Heart left ventricle (tissue), 13 donors: Measurements from ENCODE around the gene SLC35F5.

ENCODE experiments used
- POLR2A ChIP-seq, 2 donors: fragments of 450-650 bp; IDR thresholded peaks; one replicate each; pipeline ENCODE4 v1.6.1; 2017; ENCODE audit warnings: antibody characterized with exemption in 2 of 2, mild to moderate bottlenecking in 2 of 2, moderate library complexity in 2 of 2
- TF ChIP-seq, protein P1 (sequence below), 12 donors: fragments of 200-600 bp; sonication (generic) in 4 of 12; IDR thresholded peaks; one replicate each; pipeline versions ENCODE4 v1.5.0 to v1.8.0; 2018 to 2022; ENCODE audit warnings: antibody characterized with exemption in 12 of 12, mild to moderate bottlenecking in 5 of 12
- donor health status: ischemic (EF 13 %, LVEDD 7.1; RV severe dilation, severe dysfunction).
- donor health status: DM: no; HTN: yes; CAD: no.
- donor health status: DM: no; HTN: no; CAD: no.
- donor health status: ischemic (EF 25% LVEDD 6.9; RV normal size, moderate dysfunction).
- donor health status: ischemic (EF 25% LVEDD 5.7; RV mildly dilated, moderate dysfunction).
- donor health status: ischemic (EF 35%, LVEDD 5.7; RV mildly dilated, moderate dysfunction).
- donor health status: nonischemic (EF 11% LVEDD 7.7; RV severe dilation, severe dysfunction).
- donor health status: DM: yes; HTN: yes; CAD: no.
- donor health status: PGD.
- donor health status: ischemic (EF 29% LVEDD 5.4; RV normal size, mild dysfunction).
- donor health status: nonischemic (EF 23%, LVEDD 6.1; RV moderate dilation, normal function).

DNA sequence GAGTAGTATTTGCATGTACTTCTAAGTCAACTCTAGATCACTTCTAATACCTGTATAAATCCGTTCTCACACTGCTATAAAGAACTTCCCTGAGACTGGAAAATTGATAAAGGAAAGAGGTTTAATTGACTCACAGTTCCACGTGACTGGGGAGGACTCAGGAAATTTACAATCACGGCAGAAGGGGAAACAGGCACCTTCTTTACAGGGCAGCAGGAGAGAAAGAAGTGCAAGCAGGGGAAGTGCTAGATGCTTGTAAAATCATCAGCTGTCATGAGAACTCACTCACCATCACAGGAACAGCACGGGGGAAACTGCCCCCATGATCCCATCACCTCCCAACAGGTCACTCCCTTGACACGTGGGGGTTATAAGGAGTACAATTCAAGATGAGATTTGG lies 24.0 kb upstream of the SLC35F5 start:
- TF ChIP-seq, protein P1, sequence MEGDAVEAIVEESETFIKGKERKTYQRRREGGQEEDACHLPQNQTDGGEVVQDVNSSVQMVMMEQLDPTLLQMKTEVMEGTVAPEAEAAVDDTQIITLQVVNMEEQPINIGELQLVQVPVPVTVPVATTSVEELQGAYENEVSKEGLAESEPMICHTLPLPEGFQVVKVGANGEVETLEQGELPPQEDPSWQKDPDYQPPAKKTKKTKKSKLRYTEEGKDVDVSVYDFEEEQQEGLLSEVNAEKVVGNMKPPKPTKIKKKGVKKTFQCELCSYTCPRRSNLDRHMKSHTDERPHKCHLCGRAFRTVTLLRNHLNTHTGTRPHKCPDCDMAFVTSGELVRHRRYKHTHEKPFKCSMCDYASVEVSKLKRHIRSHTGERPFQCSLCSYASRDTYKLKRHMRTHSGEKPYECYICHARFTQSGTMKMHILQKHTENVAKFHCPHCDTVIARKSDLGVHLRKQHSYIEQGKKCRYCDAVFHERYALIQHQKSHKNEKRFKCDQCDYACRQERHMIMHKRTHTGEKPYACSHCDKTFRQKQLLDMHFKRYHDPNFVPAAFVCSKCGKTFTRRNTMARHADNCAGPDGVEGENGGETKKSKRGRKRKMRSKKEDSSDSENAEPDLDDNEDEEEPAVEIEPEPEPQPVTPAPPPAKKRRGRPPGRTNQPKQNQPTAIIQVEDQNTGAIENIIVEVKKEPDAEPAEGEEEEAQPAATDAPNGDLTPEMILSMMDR (IDR thresholded peaks at IDR 0.05): no peak
- TF ChIP-seq POLR2A (IDR thresholded peaks at IDR 0.05): no peak
